GM19467 (cell line): ENCODE results near the gene NTM.
"Not testable (repeated sequence)": the region's sequence is repeated elsewhere in the genome, so short reads cannot be mapped to it uniquely, and the experiment has no call there.

Source experiments
- ATAC-seq: cut with Tn5 transposase; IDR thresholded peaks from one replicate; pipeline ENCODE4 v1.9.1; 2021; ENCODE audit warnings: mild to moderate bottlenecking, moderate library complexity; ENCODE audit not compliant: unreplicated experiment

The NTM gene

GRCh38 chr11:131663405-131664200 lies 293.2 kb downstream of the NTM start:
- ATAC-seq, result no peak

- no peak for ATAC-seq
These were observed 293.9 kb downstream of the NTM start for GRCh38 chr11:131664293-131664692.

- ATAC-seq, result no peak
These were observed 294.4 kb downstream of the NTM start for GRCh38 chr11:131664816-131665215.

DNA sequence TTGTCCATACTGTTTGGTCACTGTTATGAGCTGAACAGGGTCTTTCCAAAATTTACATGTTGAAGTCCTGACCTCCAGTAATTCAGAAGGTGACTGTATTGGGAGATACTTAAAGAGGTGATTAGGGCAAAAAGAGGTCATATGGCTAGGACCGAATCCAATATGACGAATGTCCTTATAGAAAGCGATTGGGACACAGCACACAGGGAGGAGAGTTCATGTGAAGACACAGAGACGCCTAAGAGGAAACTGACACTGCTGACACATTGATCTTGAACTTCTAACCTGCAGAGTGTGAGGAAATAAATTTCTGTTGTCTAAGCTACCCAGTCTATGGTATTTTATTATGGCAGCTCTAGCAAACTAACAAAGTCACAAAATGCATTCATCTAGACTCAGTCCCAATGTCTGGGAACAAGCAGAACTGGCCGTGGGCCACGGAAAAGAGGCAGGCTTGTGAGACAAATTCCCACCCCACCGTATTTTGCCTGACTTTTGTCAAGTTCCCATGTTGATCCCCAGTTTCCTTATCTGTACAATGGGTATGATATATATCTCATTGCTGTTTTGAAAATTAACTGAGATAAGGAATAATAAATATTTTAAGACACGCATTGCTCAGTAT lies 295.0 kb downstream of the NTM start:
- ATAC-seq, result no peak

DNA sequence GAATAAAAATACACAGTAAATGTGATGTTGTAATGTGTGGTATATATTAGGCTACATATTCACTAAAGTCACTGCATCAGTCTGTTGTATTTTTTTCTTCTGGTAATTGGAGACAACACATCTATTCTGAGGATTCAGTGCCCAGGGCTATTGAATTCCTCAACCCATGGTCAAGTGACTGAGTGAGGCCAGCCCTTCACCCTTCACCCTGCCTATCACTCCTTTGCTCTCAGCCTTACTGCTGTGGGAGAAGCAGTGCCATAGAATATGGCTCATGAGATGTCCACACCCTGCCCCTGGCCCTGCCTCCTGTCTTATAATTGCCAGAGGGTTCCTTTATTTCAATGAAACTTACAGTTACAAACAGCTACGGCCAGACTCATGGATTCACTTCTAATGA lies 295.6 kb downstream of the NTM start:
- no peak for ATAC-seq

GRCh38 chr11:131666617-131667016 lies 296.2 kb downstream of the NTM start:
- ATAC-seq, result no peak

- no peak for ATAC-seq
These were observed 297.2 kb downstream of the NTM start for GRCh38 chr11:131667566-131667965.

GRCh38 chr11:131668500-131669400 lies 298.3 kb downstream of the NTM start:
- ATAC-seq, result peak; percentile 74

GRCh38 chr11:131669401-131669780 lies 299.0 kb downstream of the NTM start:
- ATAC-seq, result no peak

DNA sequence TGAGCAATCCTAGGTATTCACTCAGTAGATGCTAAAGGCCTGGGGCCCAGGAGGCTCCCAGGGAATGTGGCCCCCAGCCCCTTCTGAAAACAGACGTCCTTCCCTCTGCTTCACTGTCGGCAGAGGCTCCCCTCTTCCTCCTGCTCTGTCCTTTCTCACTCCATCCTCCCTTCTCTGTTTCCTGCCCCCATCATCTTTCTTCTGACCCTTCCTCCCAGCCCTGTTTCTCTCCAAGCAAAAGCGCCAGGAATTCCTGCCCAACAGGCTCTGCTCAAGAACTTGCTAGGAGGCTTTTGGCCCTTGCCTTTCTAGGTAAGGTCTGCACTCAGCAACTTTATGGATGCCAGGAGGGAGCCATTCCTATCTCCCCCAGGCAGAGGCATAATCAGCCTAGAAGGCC lies 300.5 kb downstream of the NTM start:
- ATAC-seq, result no peak

- ATAC-seq, result no peak
These were observed 300.9 kb downstream of the NTM start for GRCh38 chr11:131671320-131671719.

GRCh38 chr11:131671734-131672133 lies 301.3 kb downstream of the NTM start:
- ATAC-seq, result no peak

GRCh38 chr11:131672191-131672590 lies 301.8 kb downstream of the NTM start:
- ATAC-seq, result no peak

- ATAC-seq, result peak; percentile 93
These were observed 303.8 kb downstream of the NTM start for GRCh38 chr11:131674051-131674755.

DNA sequence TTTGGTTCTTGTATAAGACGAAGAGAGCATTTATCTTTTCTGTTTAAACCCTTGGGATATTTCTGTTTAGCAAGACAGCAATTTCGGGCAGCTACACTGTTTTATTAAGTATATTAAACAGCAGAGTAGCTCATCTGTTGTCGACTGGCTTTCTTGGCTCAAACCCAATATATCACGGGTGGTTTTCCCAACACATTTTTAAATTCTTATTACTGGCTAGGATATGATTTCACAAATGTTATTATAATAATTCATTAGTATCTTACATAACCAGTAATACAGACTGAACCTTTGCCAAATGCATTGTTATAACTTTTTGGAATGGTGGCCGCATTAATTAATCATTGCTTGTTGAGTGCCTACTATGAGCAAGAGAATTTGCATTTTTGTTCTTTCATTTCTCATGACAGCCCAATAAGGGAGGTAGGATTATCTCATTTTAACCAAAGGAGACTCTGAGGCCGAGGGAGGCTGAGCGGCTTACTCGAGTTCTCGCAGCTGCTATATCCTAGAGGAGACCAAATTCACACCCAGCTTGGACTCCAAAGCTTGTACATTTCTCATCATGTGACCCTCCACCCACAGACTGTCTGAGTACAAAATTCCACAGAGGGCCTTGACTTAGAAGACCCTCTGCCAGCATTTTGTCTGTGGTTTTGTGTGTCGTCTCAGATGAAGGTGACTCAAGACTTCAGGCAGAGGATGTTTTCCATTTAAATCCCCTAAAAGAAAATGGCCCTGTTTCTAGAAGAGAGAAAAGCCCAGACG lies 304.9 kb downstream of the NTM start:
- ATAC-seq, result no peak

- ATAC-seq, result no peak
These were observed 307.5 kb downstream of the NTM start for GRCh38 chr11:131677828-131678470.

GRCh38 chr11:131678658-131679340 lies 308.4 kb downstream of the NTM start:
- no peak for ATAC-seq

GRCh38 chr11:131680448-131680847 lies 310.0 kb downstream of the NTM start:
- ATAC-seq, result not testable (repeated sequence)

DNA sequence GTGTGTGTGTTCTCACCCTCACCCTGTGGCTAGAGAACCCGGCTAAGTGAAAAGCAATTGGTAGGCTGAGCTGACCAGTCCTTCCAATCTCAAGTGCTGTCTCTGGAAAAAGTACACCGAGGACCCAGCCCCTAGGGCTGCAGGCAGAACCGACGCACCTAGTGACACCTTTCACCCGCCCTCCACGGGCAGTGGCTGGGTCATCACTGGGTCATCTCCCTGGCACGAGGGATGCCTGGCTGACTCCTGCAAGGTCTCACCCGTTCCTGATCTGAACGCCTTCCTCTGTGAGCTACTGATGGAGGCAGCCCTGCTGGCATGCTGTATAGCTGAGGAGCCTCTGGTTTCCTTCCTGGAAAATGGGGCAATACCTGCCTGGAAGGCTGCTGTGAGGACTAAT lies 311.5 kb downstream of the NTM start:
- no peak for ATAC-seq
